Panc1 (cell line): ENCODE results near the gene HSPA1L.
A peak's percentile ranks its signal among the peaks of the same experiment; 100 is the strongest.

Source experiments
- CTCF ChIP-seq: fragments of 450-650 bp; IDR thresholded peaks from 2 replicates; pipeline ENCODE4 v1.5.1; 2017; ENCODE audit warnings: mild to moderate bottlenecking
- POLR2AphosphoS5 ChIP-seq: IDR thresholded peaks from 2 replicates; pipeline ENCODE4 v1.6.1; 2012; ENCODE audit warnings: mild to moderate bottlenecking, low read depth, low read length, moderate library complexity
- REST ChIP-seq, 2 experiments: IDR thresholded peaks; 2 replicates each; pipeline ENCODE4 v1.6.1; 2011 to 2012; ENCODE audit warnings: low read depth in 2 of 2, control low read depth in 1 of 2, low read length in 1 of 2, mild to moderate bottlenecking in 1 of 2, moderate library complexity in 1 of 2; ENCODE audit not compliant: insufficient read depth in 1 of 2
- SIN3A ChIP-seq: IDR thresholded peaks from 2 replicates; pipeline ENCODE4 v1.6.1; 2012; ENCODE audit warnings: low read depth, mild to moderate bottlenecking, low read length, moderate library complexity, borderline replicate concordance; ENCODE audit not compliant: insufficient read depth
- TCF7L2 ChIP-seq: IDR thresholded peaks from 2 replicates; pipeline ENCODE4 v1.6.1; 2011; ENCODE audit warnings: mild to moderate bottlenecking, low read depth, low read length, inconsistent platforms

DNA sequence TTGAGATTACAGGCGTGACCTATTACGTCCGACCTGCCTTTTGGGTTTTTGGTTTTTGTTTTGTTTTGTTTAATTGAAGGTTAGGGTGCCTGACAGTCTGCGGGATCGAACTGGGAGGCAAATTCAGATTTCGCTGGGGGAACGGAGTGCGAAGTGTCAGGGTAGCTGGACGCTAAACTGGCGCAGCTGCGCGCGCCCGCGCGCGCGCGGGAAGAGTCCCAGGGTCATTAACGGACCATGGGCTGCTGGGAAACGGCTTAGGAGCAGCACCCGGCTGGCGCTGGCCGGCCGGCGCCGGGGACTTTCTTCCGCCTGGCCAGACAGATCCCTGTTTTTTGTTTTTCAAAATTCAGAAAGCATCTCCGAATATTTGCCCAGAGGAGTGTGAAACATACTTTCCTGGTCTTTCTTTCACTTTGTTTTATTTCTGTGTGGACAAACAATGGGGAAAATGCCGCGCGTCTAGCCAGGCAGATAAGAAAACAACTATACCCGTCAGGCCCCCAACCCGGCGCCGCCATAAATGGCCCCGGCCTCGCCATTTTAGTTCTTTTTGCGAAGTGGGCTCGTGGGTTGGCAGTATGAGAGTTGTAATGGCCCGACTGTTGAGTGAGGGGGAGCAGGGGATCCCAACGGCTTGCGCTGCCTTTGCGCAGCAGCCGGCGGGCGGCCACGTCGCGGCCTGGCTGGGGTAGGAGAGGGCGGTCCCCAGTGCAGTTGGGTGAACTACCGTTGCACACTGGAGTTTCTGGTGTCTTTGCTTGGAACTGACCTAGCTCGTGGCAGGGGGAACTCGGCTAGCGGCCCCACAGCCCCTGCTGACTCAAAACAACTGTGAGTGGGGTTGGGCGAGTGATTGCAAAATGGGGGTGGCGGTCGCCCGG, 19.5 kb upstream of the HSPA1L start:
- TF ChIP-seq CTCF, result no peak
- no peak for TF ChIP-seq TCF7L2
- TF ChIP-seq SIN3A, result peak; percentile 88; the same call in 1 of the 2 replicates
- TF ChIP-seq POLR2AphosphoS5, result peak; percentile 100
- peak in 1 of 2 experiments; percentile 15; a peak in 1 of 4 replicates for TF ChIP-seq REST (IDR thresholded peaks at IDR 0.05; ENCODE audit: insufficient read depth in 1 of 2, low read depth in 2 of 2, low read length in 1 of 2)
